Esophagus muscularis mucosa (tissue), 4 donors: ENCODE results near the gene UBE2E2. TPM values are rescaled to one million over a fixed set of nuclear protein-coding genes. Genes with fewer than 3 reads are reported as not detected.

ENCODE experiments used
- DNase-seq: peaks from one replicate; pipeline ENCODE4 v3.0.0-alpha.2; 2017; ENCODE audit errors: extremely low spot score
- H3K27ac ChIP-seq, 4 donors: fragments of 200-600 bp; sonication (generic); replicated peaks in 1 of 4; 1 replicate in 3 of 4; 2 replicates in 1 of 4; pipeline ENCODE4 v1.5.1; 2016 to 2019; ENCODE audit warnings: mild to moderate bottlenecking in 1 of 4
- H3K27me3 ChIP-seq, 4 donors: fragments of 200-600 bp; sonication (generic); one replicate each; pipeline versions ENCODE4 v1.5.1 to v1.6.0; 2016 to 2019
- H3K36me3 ChIP-seq, 4 donors: fragments of 200-600 bp; sonication (generic); one replicate each; pipeline ENCODE4 v1.5.1; 2016 to 2019
- H3K4me1 ChIP-seq, 4 donors: fragments of 200-600 bp; sonication (generic); one replicate each; pipeline ENCODE4 v1.5.1; 2016 to 2019
- H3K4me3 ChIP-seq, 4 donors: fragments of 200-600 bp; sonication (generic); 1 replicate in 2 of 4; 2 replicates in 2 of 4; pipeline ENCODE4 v1.5.1; 2016 to 2019; ENCODE audit warnings: mild to moderate bottlenecking in 4 of 4, moderate library complexity in 1 of 4
- H3K9me3 ChIP-seq, 4 donors: fragments of 200-600 bp; sonication (generic); 1 replicate in 3 of 4; 2 replicates in 1 of 4; pipeline ENCODE4 v1.5.1; 2016 to 2019
- EP300 ChIP-seq: sonication (generic); formaldehyde crosslinking; IDR thresholded peaks from one replicate; pipeline ENCODE4 v1.6.1; 2017; ENCODE audit warnings: antibody characterized with exemption
- POLR2A ChIP-seq: fragments of 450-650 bp; IDR thresholded peaks from one replicate; pipeline ENCODE4 v1.6.1; 2017; ENCODE audit warnings: antibody characterized with exemption, moderate library complexity, mild to moderate bottlenecking, low read depth
- POLR2AphosphoS5 ChIP-seq, 2 donors: sonication (generic); formaldehyde crosslinking; IDR thresholded peaks; one replicate each; pipeline ENCODE4 v1.6.1; 2017; ENCODE audit warnings: antibody characterized with exemption in 2 of 2
- WGBS: methylation state at CpG from one replicate; pipeline ENCODE4 v1.1.5; 2018; 5-methylcytosine and 5-hydroxymethylcytosine counted together
- intact Hi-C: fragments of 100-400 bp; cut with DNase I; formaldehyde crosslinking; loops from one replicate; pipeline ENCODE4 v1.15.1; 2023
- total RNA-seq, 4 donors: library from RNA; depleted of rRNA; stranded (reverse); fragments of >200 nt; gene quantifications; one replicate each; pipeline versions ENCODE4 v1.1.0 to v1.2.1, GENCODE V29; 2016
- TF ChIP-seq, protein P1 (sequence below), 3 experiments: fragments of 200-600 bp in 2 of 3; fragments of 450-650 bp in 1 of 3; sonication (generic) in 2 of 3; IDR thresholded peaks; one replicate each; pipeline ENCODE4 v1.5.1; 2017 to 2019; ENCODE audit warnings: antibody characterized with exemption in 3 of 3, mild to moderate bottlenecking in 2 of 3, moderate library complexity in 1 of 3

Gene UBE2E2
- total RNA-seq, 4 donors from 2014 or later = 53.5 to 143 (median 90.3) TPM

DNA sequence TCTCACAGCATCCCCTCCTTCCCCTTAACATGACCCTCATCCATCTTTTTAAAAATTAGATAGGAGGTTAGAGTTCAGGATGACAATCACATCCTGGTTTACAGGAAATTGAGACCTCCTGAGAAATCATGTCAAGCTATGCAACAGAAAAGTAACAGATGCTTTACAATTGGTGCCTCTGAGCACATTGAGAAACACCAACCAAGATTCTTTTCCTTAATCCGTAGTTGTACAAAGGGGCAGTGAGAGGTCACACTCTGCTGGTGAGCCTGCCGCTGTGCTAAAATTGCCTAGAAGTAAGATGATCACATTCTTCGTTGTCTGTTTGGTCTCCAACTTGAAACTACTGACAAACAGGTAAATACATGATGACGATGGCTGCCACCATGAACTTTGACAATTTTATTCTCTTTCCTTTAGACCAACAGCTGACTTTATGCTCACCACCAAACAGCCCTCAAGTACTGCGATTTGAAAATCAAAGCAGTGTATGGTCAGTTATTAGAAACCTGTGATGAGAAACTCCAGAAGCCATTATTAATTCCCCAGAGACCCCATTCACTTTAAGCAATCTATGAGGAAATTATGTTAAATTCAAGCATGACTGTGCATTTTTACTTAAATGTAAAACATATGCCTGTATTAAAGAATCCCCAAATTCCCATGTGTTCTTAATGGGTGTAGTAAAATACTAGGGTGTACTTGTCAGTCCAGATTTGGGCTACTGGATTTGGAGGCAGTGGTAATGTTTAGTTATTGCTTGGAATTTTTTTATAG lies 392.0 kb downstream of the UBE2E2 start:
- peak; percentile 47 for DNase-seq
- Histone ChIP-seq H3K36me3 (peaks cover 0 to 14% (median 2%) of the 10 kb centered on the region in 4 donors), H3K4me3 (no peak overlapping the region), H3K27ac (no peak overlapping the region), H3K4me1 (no peaks in the 10 kb centered on the region), H3K9me3 (no peaks in the 10 kb centered on the region), H3K27me3 (no peaks in the 10 kb centered on the region)
- 85% methylated on average over 5 of the region's 5 CpGs for WGBS
- TF ChIP-seq POLR2A = no peak
- TF ChIP-seq, protein P1, sequence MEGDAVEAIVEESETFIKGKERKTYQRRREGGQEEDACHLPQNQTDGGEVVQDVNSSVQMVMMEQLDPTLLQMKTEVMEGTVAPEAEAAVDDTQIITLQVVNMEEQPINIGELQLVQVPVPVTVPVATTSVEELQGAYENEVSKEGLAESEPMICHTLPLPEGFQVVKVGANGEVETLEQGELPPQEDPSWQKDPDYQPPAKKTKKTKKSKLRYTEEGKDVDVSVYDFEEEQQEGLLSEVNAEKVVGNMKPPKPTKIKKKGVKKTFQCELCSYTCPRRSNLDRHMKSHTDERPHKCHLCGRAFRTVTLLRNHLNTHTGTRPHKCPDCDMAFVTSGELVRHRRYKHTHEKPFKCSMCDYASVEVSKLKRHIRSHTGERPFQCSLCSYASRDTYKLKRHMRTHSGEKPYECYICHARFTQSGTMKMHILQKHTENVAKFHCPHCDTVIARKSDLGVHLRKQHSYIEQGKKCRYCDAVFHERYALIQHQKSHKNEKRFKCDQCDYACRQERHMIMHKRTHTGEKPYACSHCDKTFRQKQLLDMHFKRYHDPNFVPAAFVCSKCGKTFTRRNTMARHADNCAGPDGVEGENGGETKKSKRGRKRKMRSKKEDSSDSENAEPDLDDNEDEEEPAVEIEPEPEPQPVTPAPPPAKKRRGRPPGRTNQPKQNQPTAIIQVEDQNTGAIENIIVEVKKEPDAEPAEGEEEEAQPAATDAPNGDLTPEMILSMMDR (IDR thresholded peaks at IDR 0.05) = no peak
- no peak for TF ChIP-seq POLR2AphosphoS5 (IDR thresholded peaks at IDR 0.05)
- no peak for TF ChIP-seq EP300
- intact Hi-C loops = no loop called here

DNA sequence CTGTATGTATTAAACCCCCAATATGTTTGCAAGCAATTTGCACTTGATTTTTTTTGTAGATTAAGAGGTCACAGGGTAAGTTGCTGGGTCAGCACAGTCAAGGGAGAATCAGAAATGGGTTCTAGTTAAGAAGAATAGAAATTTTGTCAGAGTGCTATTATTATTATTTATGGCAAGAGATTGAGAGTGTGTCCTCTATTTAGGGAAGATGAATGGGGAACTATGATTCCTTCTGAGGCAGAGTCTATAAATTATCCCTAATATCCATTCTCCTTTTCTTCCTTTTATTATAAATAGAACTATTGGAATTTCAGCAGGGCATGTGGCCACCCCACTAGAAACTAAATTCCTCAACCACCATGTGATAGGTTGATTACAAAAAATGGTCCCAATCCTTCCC lies 392.7 kb downstream of the UBE2E2 start:
- no peaks in the 10 kb centered on the region for H3K9me3 ChIP-seq
- no peak overlapping the region for H3K27ac ChIP-seq
- H3K4me3 ChIP-seq = no peak overlapping the region
- TF ChIP-seq EP300 (no peak), POLR2AphosphoS5 (IDR thresholded peaks at IDR 0.05) (no peak), POLR2A (no peak)
- TF ChIP-seq, protein P1 (IDR thresholded peaks at IDR 0.05) = no peak
- DNase-seq = no peak
- no peaks in the 10 kb centered on the region for H3K27me3 ChIP-seq
- intact Hi-C loops = no loop called here
- H3K4me1 ChIP-seq = peaks cover 0 to 2% (median 0%) of the 10 kb centered on the region in 4 donors
- peaks cover 0 to 12% (median 2%) of the 10 kb centered on the region in 4 donors for H3K36me3 ChIP-seq

DNA sequence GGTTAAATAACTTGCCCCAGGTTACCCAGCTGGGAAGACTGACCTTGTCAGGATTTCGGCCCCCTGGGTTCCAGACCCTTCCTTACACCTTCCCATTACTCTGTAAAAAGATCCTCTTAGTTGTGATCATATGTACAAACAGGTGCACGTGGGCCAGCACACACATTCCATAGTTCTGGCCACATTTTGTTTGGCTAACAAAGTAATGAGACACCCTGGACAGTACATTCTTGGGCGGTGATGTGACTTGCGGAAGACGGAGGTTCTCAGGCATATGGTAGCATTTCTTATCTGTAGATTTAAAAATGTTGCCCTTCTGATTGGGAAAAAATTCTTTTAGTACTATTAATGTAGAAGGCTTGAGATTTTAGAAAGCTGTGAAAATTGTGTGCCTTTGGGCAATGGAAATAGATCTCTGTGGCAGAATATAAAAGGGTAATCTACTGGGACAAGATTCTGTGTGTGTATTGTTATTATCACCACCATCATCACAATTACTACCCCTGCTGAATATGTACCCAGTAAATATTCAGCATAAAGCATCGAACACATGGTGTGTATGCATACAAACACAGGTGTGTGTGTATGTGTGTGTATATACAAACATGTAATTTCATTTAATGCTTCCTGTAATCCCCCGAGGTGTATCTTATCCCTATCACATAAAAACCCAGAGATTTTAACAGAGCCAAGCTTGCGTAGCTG lies 397.2 kb downstream of the UBE2E2 start:
- no peak for DNase-seq

DNA sequence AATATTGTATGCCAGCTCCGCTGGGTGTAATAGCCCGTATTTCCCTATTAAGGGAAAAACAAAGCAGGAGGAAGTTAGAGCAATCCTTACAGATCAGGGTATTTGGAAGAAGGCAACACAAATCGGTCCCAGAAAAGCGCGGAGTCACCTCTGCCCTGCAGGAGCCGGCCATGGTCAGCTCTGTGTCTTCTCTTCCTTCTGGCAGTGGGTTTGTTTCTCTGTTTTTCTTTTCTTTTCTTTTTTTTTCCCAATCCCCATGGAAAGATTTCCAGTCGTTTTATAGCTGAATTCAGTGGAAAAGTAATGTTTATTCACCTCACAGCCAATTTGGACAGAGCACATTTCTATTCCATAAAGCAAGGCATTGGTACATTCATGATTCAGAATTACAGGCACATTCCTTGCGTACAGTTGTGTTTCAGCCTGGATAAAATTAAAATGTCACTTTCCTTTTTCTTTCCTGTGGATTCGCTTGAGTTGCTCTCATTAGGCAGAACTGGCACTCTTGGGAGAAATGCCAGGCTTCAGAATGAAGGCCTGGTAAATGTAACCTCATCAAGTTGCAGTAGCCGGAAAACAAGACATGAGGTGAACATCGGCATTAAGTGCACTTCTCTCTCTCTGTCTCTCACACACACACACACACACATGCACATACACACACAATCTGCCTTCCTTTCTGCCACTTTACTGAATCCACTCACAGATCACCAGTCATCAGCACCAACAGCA lies 398.1 kb downstream of the UBE2E2 start:
- no peaks in the 10 kb centered on the region for H3K9me3 ChIP-seq
- whole genome bisulfite sequencing = 71% methylated on average over 11 of the region's 11 CpGs
- DNase-seq = no peak
- intact Hi-C loops = no loop called here
- no peaks in the 10 kb centered on the region for H3K27me3 ChIP-seq
- H3K27ac ChIP-seq = no peak overlapping the region
- TF ChIP-seq EP300 = no peak
- TF ChIP-seq POLR2AphosphoS5 (IDR thresholded peaks at IDR 0.05) = no peak
- TF ChIP-seq, protein P1 (IDR thresholded peaks at IDR 0.05) = no peak
- no peak for TF ChIP-seq POLR2A
- peaks cover 0 to 4% (median 0%) of the 10 kb centered on the region in 4 donors for H3K4me1 ChIP-seq
- H3K36me3 ChIP-seq = peaks cover 0 to 5% (median 1%) of the 10 kb centered on the region in 4 donors
- H3K4me3 ChIP-seq = no peak overlapping the region

More for the DNA sequence above, 397.2 kb downstream of the UBE2E2 start:
- intact Hi-C loops = no loop called here
- Histone ChIP-seq H3K36me3 (peaks cover 0 to 6% (median 2%) of the 10 kb centered on the region in 4 donors), H3K9me3 (no peaks in the 10 kb centered on the region), H3K4me3 (no peak overlapping the region), H3K27me3 (no peaks in the 10 kb centered on the region), H3K4me1 (peaks cover 0 to 4% (median 0%) of the 10 kb centered on the region in 4 donors), H3K27ac (no peak overlapping the region)
- TF ChIP-seq, protein P1 (IDR thresholded peaks at IDR 0.05) = no peak
- TF ChIP-seq POLR2A (no peak), EP300 (no peak), POLR2AphosphoS5 (IDR thresholded peaks at IDR 0.05) (no peak)
- WGBS = 85% methylated on average over 8 of the region's 8 CpGs
